Activated B cell treated with CpG ODN at 0.5 μM for 24 hours (primary cell): ENCODE results near the gene C16orf54. TPM values are rescaled to one million over a fixed set of nuclear protein-coding genes. Genes with fewer than 3 reads are reported as not detected.
"Not testable (repeated sequence)": the region's sequence is repeated elsewhere in the genome, so short reads cannot be mapped to it uniquely, and the experiment has no call there.

Experiments used
- ATAC-seq: fragments of 200-7000 bp; cut with Tn5 transposase; one replicate; pipeline ENCODE4 v1.10.0; 2021; ENCODE audit warnings: low read depth, mild to moderate bottlenecking, moderate library complexity
- CTCF ChIA-PET: fragments of 350-600 bp; sonication (Branson Sonifier 250); formaldehyde crosslinking; loops from one replicate; lab custom pipeline; 2021; ENCODE audit warnings: antibody characterized with exemption; lab: Charles Lee
- POLR2A ChIA-PET: fragments of 350-600 bp; sonication (Branson Sonifier 250); formaldehyde crosslinking; loops from one replicate; lab custom pipeline; 2021; ENCODE audit warnings: antibody characterized with exemption; lab: Charles Lee
- DNase-seq: peaks from one replicate; pipeline ENCODE4 v3.0.0; 2022
- H3K27ac Mint-ChIP-seq: one replicate; pipeline ENCODE4 v1.8.0; 2020; ENCODE audit warnings: mixed read lengths
- H3K27me3 Mint-ChIP-seq: one replicate; pipeline ENCODE4 v1.8.0; 2021; ENCODE audit warnings: mixed read lengths
- H3K36me3 Mint-ChIP-seq: one replicate; pipeline ENCODE4 v1.8.0; 2021; ENCODE audit warnings: low read depth, mixed read lengths
- H3K4me1 Mint-ChIP-seq: one replicate; pipeline ENCODE4 v1.8.0; 2021; ENCODE audit warnings: mixed read lengths
- H3K4me3 Mint-ChIP-seq: one replicate; pipeline ENCODE4 v1.8.0; 2020; ENCODE audit warnings: mild to moderate bottlenecking, mixed read lengths
- H3K9me3 Mint-ChIP-seq: one replicate; pipeline ENCODE4 v1.8.0; 2020; ENCODE audit warnings: mixed read lengths
- CTCF ChIP-seq: fragments of 200-600 bp; IDR thresholded peaks from one replicate; pipeline ENCODE4 v1.8.0; 2022; ENCODE audit warnings: antibody characterized with exemption, mild to moderate bottlenecking
- intact Hi-C: fragments of 100-400 bp; cut with micrococcal nuclease; formaldehyde crosslinking; loops from one replicate; pipeline ENCODE4 v1.15.1; 2024
- total RNA-seq: library from RNA; stranded (reverse); gene quantifications from 2 replicates; pipeline ENCODE4 v1.2.3, GENCODE V29; 2022

C16orf54 gene
- total RNA-seq, 1 donor from 2014 or later, result 22.5 TPM

- intact Hi-C loops, result loop anchor here (1.0 to 5.0 kb wide), 9 partner anchors 16 to 206 kb away; partner anchors contain the start of genes CDIPT, INO80E and PAGR1
- TF ChIP-seq CTCF, result no peak
- Mint-ChIP-seq H3K4me1 (peaks cover 30% of the 10 kb centered on the region), H3K9me3 (no peaks in the 10 kb centered on the region), H3K27ac (peak overlapping the region; percentile 93), H3K27me3 (no peaks in the 10 kb centered on the region), H3K4me3 (peak overlapping the region; percentile 98), H3K36me3 (peaks cover 6% of the 10 kb centered on the region)
- ChIA-PET CTCF (interaction anchor here (0.8 to 3.4 kb wide), 9 partner anchors 11 to 240 kb away, joined by 3 to 24 read pairs (median 4); partner anchors contain the start of gene PAGR1), POLR2A (interaction anchor here (0.6 to 3.0 kb wide), 19 partner anchors 11 to 1319 kb away, joined by 3 to 58 read pairs (median 6); partner anchors contain the start of genes ALDOA, DCTPP1, KCTD13 and MAZ)
- ATAC-seq, result peak; percentile 1
- DNase-seq, result no peak
Measured at GRCh38 chr16:29790949-29791844, 45.4 kb upstream of the C16orf54 start.

GRCh38 chr16:29790183-29790948 is 44.6 kb upstream of the C16orf54 start, which contains the start of gene KIF22:
KIF22 (plus strand) TSS chr16:29790751; CDS start chr16:29790760, 9 bp downstream.
- H3K27me3 Mint-ChIP-seq, result no peaks in the 10 kb centered on the region
- intact Hi-C loops, result loop anchor here (1.0 to 5.0 kb wide), 9 partner anchors 17 to 206 kb away; partner anchors contain the start of genes CDIPT, INO80E and PAGR1
- H3K4me1 Mint-ChIP-seq, result peaks cover 34% of the 10 kb centered on the region
- H3K4me3 Mint-ChIP-seq, result peak within 1 kb of the TSS; percentile 98
- CTCF ChIA-PET, result interaction anchor here (0.6 to 3.4 kb wide), 13 partner anchors 12 to 241 kb away, joined by 3 to 24 read pairs (median 4); partner anchors contain the start of gene PAGR1
- peak within 1 kb of the TSS; percentile 93 for H3K27ac Mint-ChIP-seq
- POLR2A ChIA-PET, result interaction anchor here (0.6 to 3.0 kb wide), 31 partner anchors 9 to 1318 kb away, joined by 3 to 58 read pairs (median 5); partner anchors contain the start of genes ALDOA, CDIPT, CORO1A and DCTPP1
- DNase-seq (peak; percentile 99), ATAC-seq (peak; percentile 97)
- H3K36me3 Mint-ChIP-seq, result peaks cover 6% of the 10 kb centered on the region
- TF ChIP-seq CTCF, result no peak
- no peaks in the 10 kb centered on the region for H3K9me3 Mint-ChIP-seq

- DNase-seq, result no peak
- POLR2A ChIA-PET, result interaction anchor here (0.6 to 3.0 kb wide), 26 partner anchors 8 to 958 kb away, joined by 3 to 58 read pairs (median 6); partner anchors contain the start of genes ALDOA, CDIPT, CORO1A and DCTPP1
- H3K36me3 Mint-ChIP-seq, result peaks cover 6% of the 10 kb centered on the region
- no peak for TF ChIP-seq CTCF
- H3K9me3 Mint-ChIP-seq, result no peaks in the 10 kb centered on the region
- intact Hi-C loops, result loop anchor here (1.0 to 5.0 kb wide), 9 partner anchors 18 to 207 kb away; partner anchors contain the start of genes CDIPT, INO80E and PAGR1
- CTCF ChIA-PET, result interaction anchor here (0.7 to 3.4 kb wide), 10 partner anchors 14 to 89 kb away, joined by 3 to 24 read pairs (median 4); partner anchors contain the start of gene PAGR1
- peak overlapping the region; percentile 98 for H3K4me3 Mint-ChIP-seq
- no peaks in the 10 kb centered on the region for H3K27me3 Mint-ChIP-seq
- H3K4me1 Mint-ChIP-seq, result peaks cover 40% of the 10 kb centered on the region
- H3K27ac Mint-ChIP-seq, result peak overlapping the region; percentile 93
- no peak for ATAC-seq
Measured at GRCh38 chr16:29789775-29790182, 44.0 kb upstream of the C16orf54 start.

- DNase-seq, intact Hi-C loops, ATAC-seq, H3K27ac Mint-ChIP-seq, H3K27me3 Mint-ChIP-seq, H3K9me3 Mint-ChIP-seq, H3K4me3 Mint-ChIP-seq, H3K36me3 Mint-ChIP-seq: not testable (repeated sequence)
- H3K4me1 Mint-ChIP-seq, result peaks cover 36% of the 10 kb centered on the region
- CTCF ChIA-PET, result interaction anchor here (1.0 kb wide), 1 partner anchor 31 kb away, joined by 3 read pairs; no protein-coding TSS in a partner anchor
- POLR2A ChIA-PET, result interaction anchor here (1.1 to 1.2 kb wide), 2 partner anchors 16 to 41 kb away, joined by 3 read pairs; no protein-coding TSS in a partner anchor
Measured at GRCh38 chr16:29787155-29787554, 41.4 kb upstream of the C16orf54 start.
